GM12875 (cell line): ENCODE results near the gene CENPK.

Experiments used
- H3K4me3 ChIP-seq: one replicate; pipeline ENCODE4 v1.5.1; 2011; ENCODE audit warnings: low read depth, low read length, control low read depth
- CTCF ChIP-seq: IDR thresholded peaks from 2 replicates; pipeline ENCODE4 v1.5.1; 2011; ENCODE audit warnings: low read depth, mild to moderate bottlenecking, control low read depth, inconsistent platforms, low read length, moderate library complexity, borderline replicate concordance; ENCODE audit not compliant: insufficient read depth

The CENPK gene

GRCh38 chr5:65566505-65566904 lies 3.5 kb upstream of the CENPK start:
- no peak for TF ChIP-seq CTCF
- H3K4me3 ChIP-seq: no peak overlapping the region

GRCh38 chr5:65563777-65564176 lies 809 bp upstream of the CENPK start:
- H3K4me3 ChIP-seq: peak overlapping the region; percentile 73
- TF ChIP-seq CTCF: no peak

GRCh38 chr5:65556718-65557117 lies 6.2 kb downstream of the CENPK start:
- H3K4me3 ChIP-seq: no peak overlapping the region
- no peak for TF ChIP-seq CTCF

- no peak overlapping the region for H3K4me3 ChIP-seq
- TF ChIP-seq CTCF: no peak
These were observed 6.8 kb downstream of the CENPK start for GRCh38 chr5:65556181-65556580.

- H3K4me3 ChIP-seq: no peak overlapping the region
- TF ChIP-seq CTCF: no peak
These were observed 7.7 kb downstream of the CENPK start for GRCh38 chr5:65555287-65555686.

GRCh38 chr5:65553941-65554340 lies 9.0 kb downstream of the CENPK start:
- no peak for TF ChIP-seq CTCF
- H3K4me3 ChIP-seq: no peak overlapping the region

- H3K4me3 ChIP-seq: no peak overlapping the region
- TF ChIP-seq CTCF: no peak
These were observed 14.7 kb downstream of the CENPK start for GRCh38 chr5:65548281-65548680.
